C4-2B (cell line): ENCODE data around the gene LCA5L.

Source experiments
- H3K27ac ChIP-seq: fragments of 450-650 bp; 2 replicates; pipeline ENCODE4 v1.5.1; 2017
- ZFX ChIP-seq: fragments of 450-650 bp; IDR thresholded peaks from 2 replicates; pipeline ENCODE4 v1.6.1; 2017
- TF ChIP-seq, protein P1 (sequence below): fragments of 450-650 bp; conservative IDR thresholded peaks from 2 replicates; pipeline ENCODE4 v1.5.1; 2017; ENCODE audit warnings: mild to moderate bottlenecking

Gene LCA5L

DNA sequence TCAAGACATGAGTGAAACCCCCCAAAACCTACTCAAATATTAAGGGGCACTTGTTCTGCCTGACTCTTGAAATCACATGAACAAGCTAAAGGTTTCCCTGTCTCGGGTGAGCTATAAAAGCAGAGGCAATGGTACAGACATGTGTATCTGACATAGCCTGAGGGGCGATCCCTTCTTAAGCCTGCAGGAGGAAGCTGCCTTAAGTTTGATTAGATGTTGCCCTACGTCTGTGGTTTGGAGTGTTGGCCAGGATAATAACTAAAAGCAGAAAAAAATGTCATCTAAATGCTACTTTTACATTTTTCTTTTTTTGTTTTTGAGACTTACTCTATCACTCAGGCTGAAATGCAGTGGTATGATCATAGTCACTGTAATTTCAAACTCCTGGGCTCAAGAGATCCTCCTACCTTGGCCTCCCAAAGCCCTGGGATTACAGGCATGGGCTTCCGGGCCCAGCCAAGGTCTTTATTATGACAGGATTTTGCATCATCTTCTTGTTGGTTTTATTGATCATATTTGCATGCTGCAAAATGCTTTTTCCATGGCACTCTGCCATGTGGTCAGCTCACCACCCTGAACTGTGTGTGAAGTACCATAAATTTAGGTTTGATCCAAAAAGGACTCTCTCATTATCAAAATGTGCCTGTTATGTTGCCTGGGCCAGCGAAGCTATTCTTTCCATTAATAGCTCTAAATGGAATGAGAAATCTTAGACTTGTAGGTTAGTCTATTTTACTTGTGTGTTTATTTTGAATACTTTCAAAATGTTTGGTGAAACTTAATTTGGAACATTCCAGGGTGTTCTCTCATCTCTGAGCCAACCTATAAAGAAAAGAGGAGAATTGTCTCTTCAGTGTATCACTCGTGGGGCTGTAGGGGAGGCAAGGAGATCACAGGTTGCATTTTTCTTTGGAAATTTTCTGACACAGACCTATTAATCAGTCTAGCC is 81.7 kb downstream of the LCA5L start:
- TF ChIP-seq, protein P1, sequence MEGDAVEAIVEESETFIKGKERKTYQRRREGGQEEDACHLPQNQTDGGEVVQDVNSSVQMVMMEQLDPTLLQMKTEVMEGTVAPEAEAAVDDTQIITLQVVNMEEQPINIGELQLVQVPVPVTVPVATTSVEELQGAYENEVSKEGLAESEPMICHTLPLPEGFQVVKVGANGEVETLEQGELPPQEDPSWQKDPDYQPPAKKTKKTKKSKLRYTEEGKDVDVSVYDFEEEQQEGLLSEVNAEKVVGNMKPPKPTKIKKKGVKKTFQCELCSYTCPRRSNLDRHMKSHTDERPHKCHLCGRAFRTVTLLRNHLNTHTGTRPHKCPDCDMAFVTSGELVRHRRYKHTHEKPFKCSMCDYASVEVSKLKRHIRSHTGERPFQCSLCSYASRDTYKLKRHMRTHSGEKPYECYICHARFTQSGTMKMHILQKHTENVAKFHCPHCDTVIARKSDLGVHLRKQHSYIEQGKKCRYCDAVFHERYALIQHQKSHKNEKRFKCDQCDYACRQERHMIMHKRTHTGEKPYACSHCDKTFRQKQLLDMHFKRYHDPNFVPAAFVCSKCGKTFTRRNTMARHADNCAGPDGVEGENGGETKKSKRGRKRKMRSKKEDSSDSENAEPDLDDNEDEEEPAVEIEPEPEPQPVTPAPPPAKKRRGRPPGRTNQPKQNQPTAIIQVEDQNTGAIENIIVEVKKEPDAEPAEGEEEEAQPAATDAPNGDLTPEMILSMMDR: no peak
- no peak for TF ChIP-seq ZFX
- H3K27ac ChIP-seq: peak overlapping the region; percentile 56; the same call in 1 of the 2 replicates

DNA sequence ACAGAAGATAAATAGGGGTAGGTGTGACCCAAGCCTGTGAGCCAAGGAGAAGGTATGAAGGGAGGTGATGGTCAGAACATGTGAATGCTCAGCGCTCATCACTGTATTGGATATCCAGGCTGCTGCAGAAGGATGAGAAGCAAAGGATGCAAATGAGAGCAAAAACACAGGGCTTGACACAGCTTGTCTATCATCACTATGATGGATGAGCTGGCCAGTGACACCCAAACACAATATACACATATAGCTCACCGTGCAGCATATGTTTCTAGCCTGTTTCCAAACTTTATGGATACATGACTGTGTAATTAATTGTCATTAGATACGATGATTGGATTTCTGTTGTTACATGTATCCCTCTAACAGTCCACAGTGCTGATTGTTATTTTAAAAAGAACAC is 82.8 kb downstream of the LCA5L start:
- H3K27ac ChIP-seq: no peak overlapping the region

DNA sequence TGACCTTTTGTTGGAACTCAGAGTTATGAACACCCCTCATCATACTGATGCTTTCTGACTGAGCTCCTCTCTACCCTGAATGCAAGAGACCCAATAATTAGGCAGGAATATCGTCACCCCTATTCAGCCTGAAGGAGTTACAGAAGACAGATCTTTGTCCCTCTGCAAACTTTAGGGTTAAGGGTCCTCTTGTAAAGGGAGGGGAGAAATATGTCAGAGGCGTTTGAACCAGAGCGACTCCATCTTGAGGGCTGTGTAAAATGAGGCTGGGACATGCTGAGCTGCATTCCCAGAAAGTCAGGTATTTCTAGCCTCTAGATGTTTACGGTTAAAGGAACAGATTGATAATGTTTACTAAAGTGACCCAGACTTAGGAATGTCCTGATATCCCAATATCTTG is 86.2 kb downstream of the LCA5L start:
- H3K27ac ChIP-seq: no peak overlapping the region

More for the DNA sequence above, 82.8 kb downstream of the LCA5L start:
- TF ChIP-seq, protein P1: no peak
- no peak for TF ChIP-seq ZFX

More for the DNA sequence above, 86.2 kb downstream of the LCA5L start:
- no peak for TF ChIP-seq ZFX
- TF ChIP-seq, protein P1: no peak
